Nephron (organoid): ENCODE results near the gene ANKRD13B.

Source experiments
- H3K27ac Mint-ChIP-seq, 3 experiments: 2 replicates each; pipeline ENCODE4 v1.8.0; 2020; ENCODE audit warnings: mixed read lengths in 3 of 3, mild to moderate bottlenecking in 2 of 3, moderate library complexity in 1 of 3
- H3K27me3 Mint-ChIP-seq: 2 replicates; pipeline ENCODE4 v1.8.0; 2021; ENCODE audit warnings: low read depth, mild to moderate bottlenecking, moderate library complexity, mixed read lengths
- H3K36me3 Mint-ChIP-seq: 2 replicates; pipeline ENCODE4 v1.8.0; 2020; ENCODE audit warnings: low read depth, mixed read lengths
- H3K4me1 Mint-ChIP-seq: 2 replicates; pipeline ENCODE4 v1.8.0; 2020; ENCODE audit warnings: mixed read lengths
- H3K4me3 Mint-ChIP-seq, 3 experiments: 2 replicates each; pipeline ENCODE4 v1.8.0; 2020; ENCODE audit warnings: mild to moderate bottlenecking in 3 of 3, mixed read lengths in 3 of 3, moderate library complexity in 2 of 3
- H3K9me3 Mint-ChIP-seq: 2 replicates; pipeline ENCODE4 v1.8.0; 2020; ENCODE audit warnings: mixed read lengths
- TF ChIP-seq, protein P1 (sequence below), 3 experiments: fragments of 200-600 bp; sonication (generic); IDR thresholded peaks; one replicate each; pipeline ENCODE4 v1.5.0; 2021; ENCODE audit warnings: antibody characterized with exemption in 3 of 3; ENCODE audit not compliant: unreplicated experiment in 3 of 3

The ANKRD13B gene

DNA sequence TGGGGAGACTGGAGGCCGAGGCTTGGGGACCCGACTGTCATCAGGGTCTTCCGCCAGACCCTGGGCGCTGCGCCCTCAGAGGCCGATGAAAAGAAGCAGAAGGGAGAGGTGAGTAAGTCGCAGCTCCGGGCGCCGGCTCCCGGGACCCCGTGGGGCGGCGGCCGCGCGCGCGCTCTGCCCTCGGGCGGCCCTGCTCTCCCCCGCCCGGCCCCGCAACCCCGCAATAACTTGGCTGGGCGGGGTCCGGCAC is 25.7 kb upstream of the ANKRD13B start:
- H3K36me3 Mint-ChIP-seq, result peaks cover 6% of the 10 kb centered on the region
- H3K9me3 Mint-ChIP-seq, result no peaks in the 10 kb centered on the region
- TF ChIP-seq, protein P1, sequence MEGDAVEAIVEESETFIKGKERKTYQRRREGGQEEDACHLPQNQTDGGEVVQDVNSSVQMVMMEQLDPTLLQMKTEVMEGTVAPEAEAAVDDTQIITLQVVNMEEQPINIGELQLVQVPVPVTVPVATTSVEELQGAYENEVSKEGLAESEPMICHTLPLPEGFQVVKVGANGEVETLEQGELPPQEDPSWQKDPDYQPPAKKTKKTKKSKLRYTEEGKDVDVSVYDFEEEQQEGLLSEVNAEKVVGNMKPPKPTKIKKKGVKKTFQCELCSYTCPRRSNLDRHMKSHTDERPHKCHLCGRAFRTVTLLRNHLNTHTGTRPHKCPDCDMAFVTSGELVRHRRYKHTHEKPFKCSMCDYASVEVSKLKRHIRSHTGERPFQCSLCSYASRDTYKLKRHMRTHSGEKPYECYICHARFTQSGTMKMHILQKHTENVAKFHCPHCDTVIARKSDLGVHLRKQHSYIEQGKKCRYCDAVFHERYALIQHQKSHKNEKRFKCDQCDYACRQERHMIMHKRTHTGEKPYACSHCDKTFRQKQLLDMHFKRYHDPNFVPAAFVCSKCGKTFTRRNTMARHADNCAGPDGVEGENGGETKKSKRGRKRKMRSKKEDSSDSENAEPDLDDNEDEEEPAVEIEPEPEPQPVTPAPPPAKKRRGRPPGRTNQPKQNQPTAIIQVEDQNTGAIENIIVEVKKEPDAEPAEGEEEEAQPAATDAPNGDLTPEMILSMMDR (IDR thresholded peaks at IDR 0.05; ENCODE audit: unreplicated experiment in 3 of 3), result no peak
- peak overlapping the region; percentile 75 to 96 (median 95) for H3K4me3 Mint-ChIP-seq
- peak overlapping the region in 1 of 3 experiments; percentile 38 for H3K27ac Mint-ChIP-seq
- peaks cover 29% of the 10 kb centered on the region for H3K4me1 Mint-ChIP-seq
- peaks cover 57% of the 10 kb centered on the region for H3K27me3 Mint-ChIP-seq

DNA sequence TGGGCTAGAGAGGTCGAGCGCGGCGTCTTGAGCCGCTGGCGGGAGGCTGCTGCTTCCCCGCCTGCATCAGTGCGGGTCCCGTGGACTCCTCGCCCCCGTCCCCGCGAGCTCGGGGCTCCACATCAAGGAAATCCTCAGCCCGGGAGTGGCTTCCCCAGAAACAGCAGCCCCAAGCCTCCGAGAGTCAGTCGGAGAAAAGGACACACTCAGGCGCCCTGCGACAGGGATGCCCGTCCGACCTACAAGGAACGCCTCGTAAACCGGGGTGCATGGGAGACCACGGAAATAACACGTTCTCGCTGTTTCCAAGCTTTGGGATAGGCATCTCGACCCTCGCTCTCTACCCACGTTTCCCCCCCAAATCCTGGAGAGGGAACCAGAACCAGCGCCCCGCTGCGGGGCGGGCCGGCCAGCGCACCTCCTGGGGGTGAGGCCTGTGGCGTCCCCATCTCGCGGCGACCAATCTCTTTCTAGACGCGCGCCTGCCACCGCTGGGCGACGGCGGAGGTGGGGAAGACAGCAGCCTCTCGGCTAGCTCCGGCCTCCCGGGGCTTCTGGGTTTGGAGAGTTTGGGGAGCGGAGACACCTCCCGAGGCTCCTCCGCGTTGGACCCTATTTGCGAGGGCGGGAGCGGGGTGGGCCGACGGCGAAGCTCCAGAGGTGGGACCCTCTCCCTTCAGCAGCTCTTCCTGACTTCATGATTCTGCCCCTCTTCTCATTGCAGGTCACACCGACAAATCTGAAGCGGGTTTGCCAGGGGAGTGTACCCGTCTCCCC is 25.2 kb upstream of the ANKRD13B start:
- Mint-ChIP-seq H3K27ac (peak overlapping the region; percentile 79 to 97 (median 94)), H3K9me3 (no peaks in the 10 kb centered on the region), H3K4me3 (peak overlapping the region; percentile 92 to 96 (median 95)), H3K27me3 (peaks cover 52% of the 10 kb centered on the region), H3K36me3 (peaks cover 6% of the 10 kb centered on the region), H3K4me1 (peaks cover 29% of the 10 kb centered on the region)
- TF ChIP-seq, protein P1 (IDR thresholded peaks at IDR 0.05; ENCODE audit: unreplicated experiment in 3 of 3), result peak in 2 of 3 experiments; percentile 27 to 28

DNA sequence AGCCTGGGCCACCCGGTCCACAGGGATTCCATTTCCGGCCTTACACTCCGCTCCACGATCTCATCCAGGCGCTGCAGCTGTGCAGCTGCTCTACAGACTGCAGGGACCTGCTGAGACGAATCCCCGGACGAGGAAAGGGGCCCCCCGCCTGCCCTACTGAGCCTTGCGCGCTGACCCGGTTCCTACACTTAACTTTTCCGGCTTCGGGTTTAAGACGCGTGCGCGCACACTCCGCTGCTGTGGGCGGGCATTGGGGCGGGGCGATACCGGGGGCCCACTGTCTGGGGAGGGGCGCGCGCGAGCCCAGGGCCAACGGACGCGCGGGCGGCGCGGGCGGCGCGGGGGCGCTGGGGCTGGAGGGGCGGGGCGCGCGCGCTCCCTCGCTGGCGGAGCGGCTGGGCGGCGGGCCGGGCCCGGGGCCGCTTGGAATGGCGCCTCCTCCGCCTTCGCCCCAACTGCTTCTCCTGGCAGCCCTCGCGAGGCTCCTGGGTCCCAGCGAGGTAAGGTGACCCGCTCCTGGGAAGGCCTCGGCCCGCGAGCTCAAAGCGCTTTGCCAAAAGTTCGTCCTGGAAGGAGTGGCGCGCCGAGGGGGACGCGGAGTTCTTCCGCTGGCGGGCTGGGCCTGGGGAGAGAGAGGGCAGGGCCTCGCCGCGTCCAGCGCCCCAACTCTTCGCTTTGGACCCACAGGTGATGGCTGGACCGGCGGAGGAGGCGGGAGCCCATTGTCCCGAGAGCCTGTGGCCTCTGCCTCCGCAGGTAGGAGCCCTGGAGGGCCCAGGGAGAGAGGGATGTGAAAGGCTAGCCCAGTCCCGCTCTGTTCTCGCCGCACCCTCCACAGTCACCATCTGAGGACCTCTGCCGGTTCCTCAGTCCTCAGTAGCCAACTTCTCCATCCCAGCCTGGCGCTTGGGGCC is 24.3 kb upstream of the ANKRD13B start, which contains the start of gene TP53I13:
TP53I13 (plus strand) TSS at position 371 of the 914 bp plus-strand sequence; CDS start at position 429, 58 bp downstream.
- H3K4me3 Mint-ChIP-seq, result peak within 1 kb of the TSS; percentile 93 to 96 (median 96)
- H3K36me3 Mint-ChIP-seq, result peaks cover 6% of the 10 kb centered on the region
- H3K4me1 Mint-ChIP-seq, result peaks cover 35% of the 10 kb centered on the region
- peaks cover 48% of the 10 kb centered on the region for H3K27me3 Mint-ChIP-seq
- no peaks in the 10 kb centered on the region for H3K9me3 Mint-ChIP-seq
- TF ChIP-seq, protein P1 (IDR thresholded peaks at IDR 0.05; ENCODE audit: unreplicated experiment in 3 of 3), result no peak
- peak within 1 kb of the TSS; percentile 79 to 97 (median 94) for H3K27ac Mint-ChIP-seq

DNA sequence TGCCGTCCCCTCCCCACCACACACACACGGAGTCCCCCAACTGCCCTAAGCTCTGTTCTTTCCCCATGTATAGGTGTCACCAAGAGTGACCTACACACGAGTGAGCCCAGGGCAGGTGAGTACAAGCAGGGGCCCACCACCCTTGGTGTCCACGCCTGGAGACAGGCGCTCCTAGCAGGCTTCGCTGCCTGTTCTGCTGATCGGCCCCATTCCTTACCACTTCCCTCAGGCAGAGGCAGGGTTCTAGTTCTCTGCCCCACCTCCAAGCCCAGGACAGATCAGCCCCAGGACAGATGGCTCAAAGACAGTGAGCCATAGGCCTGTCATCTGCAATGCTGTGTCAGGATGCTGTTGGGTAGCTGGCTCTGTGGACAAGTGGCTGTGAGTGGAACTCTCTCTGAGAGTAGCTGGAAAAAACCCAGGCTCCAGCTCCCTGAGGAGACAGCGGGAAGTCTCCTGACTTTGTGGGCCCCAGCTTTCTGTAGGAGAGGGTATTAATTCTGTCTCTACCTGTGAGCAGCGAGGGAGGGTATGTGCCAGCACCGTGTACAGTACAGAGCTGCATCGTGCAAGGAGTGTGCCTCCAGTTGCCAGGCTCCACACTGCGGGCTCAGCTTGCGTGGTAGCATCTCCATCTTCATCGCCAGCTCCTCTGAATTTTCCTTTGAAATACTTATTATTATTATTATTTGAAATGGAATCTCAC is 23.5 kb upstream of the ANKRD13B start:
- peaks cover 29% of the 10 kb centered on the region for H3K4me1 Mint-ChIP-seq
- peak overlapping the region; percentile 73 to 89 (median 76) for H3K27ac Mint-ChIP-seq
- H3K27me3 Mint-ChIP-seq, result peaks cover 42% of the 10 kb centered on the region
- TF ChIP-seq, protein P1 (IDR thresholded peaks at IDR 0.05; ENCODE audit: unreplicated experiment in 3 of 3), result no peak
- peaks cover 7% of the 10 kb centered on the region for H3K36me3 Mint-ChIP-seq
- H3K4me3 Mint-ChIP-seq, result peak overlapping the region; percentile 92 to 96 (median 93)
- no peaks in the 10 kb centered on the region for H3K9me3 Mint-ChIP-seq

DNA sequence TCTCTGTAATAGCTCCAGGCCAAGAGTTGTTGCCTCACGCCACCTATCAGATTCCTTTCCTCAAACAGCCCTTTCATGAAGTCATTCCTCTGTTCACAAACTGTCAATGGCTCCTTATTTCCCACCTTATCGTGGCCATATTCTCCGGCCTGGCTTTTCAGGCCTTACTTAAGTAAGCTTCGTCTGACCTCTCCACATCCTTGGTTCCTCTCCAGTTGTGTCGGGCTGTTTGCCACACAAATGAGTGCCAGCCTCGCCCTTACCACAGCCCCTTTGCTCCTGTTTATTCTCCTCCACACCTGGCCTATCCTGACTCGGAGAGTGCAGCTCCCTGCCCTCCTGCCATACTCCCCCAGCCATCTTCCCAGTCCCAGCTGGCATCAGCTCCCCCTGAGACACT is 22.4 kb upstream of the ANKRD13B start:
- Mint-ChIP-seq H3K27ac (peak overlapping the region in 1 of 3 experiments; percentile 45), H3K9me3 (no peaks in the 10 kb centered on the region), H3K4me1 (peaks cover 29% of the 10 kb centered on the region), H3K4me3 (peak overlapping the region; percentile 76 to 82 (median 81)), H3K36me3 (peaks cover 11% of the 10 kb centered on the region), H3K27me3 (peaks cover 30% of the 10 kb centered on the region)
- TF ChIP-seq, protein P1 (IDR thresholded peaks at IDR 0.05; ENCODE audit: unreplicated experiment in 3 of 3), result no peak
